HG02610 (cell line): ENCODE data around the gene BCOR.

Experiments used
- ATAC-seq: cut with Tn5 transposase; IDR thresholded peaks from one replicate; pipeline ENCODE4 v1.9.1; 2021; ENCODE audit warnings: mild to moderate bottlenecking, moderate library complexity; ENCODE audit not compliant: unreplicated experiment

BCOR gene

GRCh38 chrX:40097504-40098263 lies at the start of gene BCOR:
BCOR (minus strand) TSS chrX:40097958; CDS start chrX:40077929, 20,029 bp downstream.
- no peak for ATAC-seq

GRCh38 chrX:40147126-40147952 lies 49.6 kb upstream of the BCOR start:
- ATAC-seq, result no peak

- no peak for ATAC-seq
Observed at GRCh38 chrX:40146262-40147125, 48.7 kb upstream of the BCOR start.

GRCh38 chrX:40145923-40146261 lies 48.1 kb upstream of the BCOR start:
- ATAC-seq, result no peak

- ATAC-seq, result no peak
Observed at GRCh38 chrX:40145001-40145922, 47.5 kb upstream of the BCOR start.

GRCh38 chrX:40144576-40144975 lies 46.8 kb upstream of the BCOR start:
- ATAC-seq, result no peak

- ATAC-seq, result no peak
Observed at GRCh38 chrX:40143987-40144386, 46.2 kb upstream of the BCOR start.

- no peak for ATAC-seq
Observed at GRCh38 chrX:40143001-40143400, 45.2 kb upstream of the BCOR start.

GRCh38 chrX:40142417-40142816 lies 44.7 kb upstream of the BCOR start:
- no peak for ATAC-seq

- ATAC-seq, result no peak
Observed at GRCh38 chrX:40140706-40141499, 43.1 kb upstream of the BCOR start.

GRCh38 chrX:40132751-40133150 lies 35.0 kb upstream of the BCOR start:
- no peak for ATAC-seq

- ATAC-seq, result no peak
Observed at GRCh38 chrX:40131654-40132337, 34.0 kb upstream of the BCOR start.

- no peak for ATAC-seq
Observed at GRCh38 chrX:40130207-40130606, 32.4 kb upstream of the BCOR start.

- ATAC-seq, result no peak
Observed at GRCh38 chrX:40127052-40127451, 29.3 kb upstream of the BCOR start.

- ATAC-seq, result no peak
Observed at GRCh38 chrX:40122487-40122886, 24.7 kb upstream of the BCOR start.

- no peak for ATAC-seq
Observed at GRCh38 chrX:40121618-40122017, 23.9 kb upstream of the BCOR start.

- no peak for ATAC-seq
Observed at GRCh38 chrX:40120838-40121580, 23.3 kb upstream of the BCOR start.

- no peak for ATAC-seq
Observed at GRCh38 chrX:40117715-40118285, 20.0 kb upstream of the BCOR start.
